NCI-H69 (cell line): ENCODE results near the gene SCMH1.
"Not testable (repeated sequence)": the region's sequence is repeated elsewhere in the genome, so short reads cannot be mapped to it uniquely, and the experiment has no call there.

Experiments used
- DNase-seq: peaks from one replicate; lab custom pipeline; 2025; lab: John Stamatoyannopoulos, UW

The SCMH1 gene

GRCh38 chr1:41249319-41249718 lies 7.2 kb upstream of the SCMH1 start:
- no peak for DNase-seq

DNA sequence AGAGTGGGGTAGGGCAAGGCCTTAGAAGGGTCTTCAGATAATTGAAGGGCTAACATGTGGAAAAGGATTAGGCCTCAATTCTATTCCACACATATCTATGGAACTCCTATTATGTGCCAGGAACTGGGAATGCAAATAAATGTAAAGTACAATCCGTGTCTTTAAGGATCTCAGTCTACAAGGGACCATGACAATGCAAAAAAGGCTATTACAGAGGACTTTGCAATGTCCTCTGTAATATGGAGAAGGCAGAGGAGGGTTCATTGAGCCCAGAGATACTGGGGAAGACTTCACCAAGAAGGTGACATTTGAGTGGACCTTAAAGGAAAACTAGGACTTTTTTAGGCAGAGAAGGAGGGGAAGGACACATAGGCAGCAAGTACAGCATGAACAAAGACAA lies 4.5 kb upstream of the SCMH1 start:
- DNase-seq: no peak

GRCh38 chr1:41245659-41246058 lies 3.6 kb upstream of the SCMH1 start:
- no peak for DNase-seq

GRCh38 chr1:41243079-41243385 lies 926 bp upstream of the SCMH1 start:
- peak; percentile 7 for DNase-seq

DNA sequence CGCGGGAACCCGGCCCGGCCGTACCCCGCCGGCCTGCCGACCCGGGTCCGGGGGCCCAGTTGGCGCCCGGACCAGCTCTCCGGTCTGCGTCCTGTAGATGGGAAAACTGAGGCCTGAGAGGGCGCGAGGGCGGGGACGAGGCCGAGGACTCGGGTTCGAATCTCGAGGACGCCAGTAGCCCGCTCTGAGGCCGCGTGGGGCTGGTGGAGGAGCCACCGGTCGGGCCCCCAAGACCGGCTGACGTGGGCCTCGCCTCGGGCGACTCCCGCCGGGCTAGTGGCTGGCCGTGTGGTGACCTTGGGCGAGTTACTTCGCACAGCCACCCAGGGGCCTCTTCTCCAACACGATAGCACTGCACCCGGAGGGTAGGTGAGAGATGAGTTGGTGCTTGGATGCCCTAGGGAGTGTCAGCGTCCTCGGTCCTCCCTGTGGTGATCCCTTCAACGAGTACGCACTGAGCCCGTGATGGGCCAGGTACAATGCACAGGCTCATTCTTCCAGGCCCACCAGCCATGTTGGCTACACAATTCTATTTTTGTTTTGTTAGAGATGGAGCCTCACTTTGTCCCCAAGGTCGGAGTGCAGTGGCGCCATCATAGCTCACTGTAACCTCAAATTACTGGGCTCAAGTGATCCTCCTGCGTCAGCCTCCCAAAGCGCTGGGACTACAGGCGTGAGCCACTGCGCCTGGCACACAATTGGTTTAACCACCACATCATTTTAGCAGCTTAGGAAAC lies 404 bp upstream of the SCMH1 start:
- peak; percentile 67 for DNase-seq

- peak; percentile 76 for DNase-seq
Observed at GRCh38 chr1:41241354-41241748, 755 bp downstream of the SCMH1 start.

DNA sequence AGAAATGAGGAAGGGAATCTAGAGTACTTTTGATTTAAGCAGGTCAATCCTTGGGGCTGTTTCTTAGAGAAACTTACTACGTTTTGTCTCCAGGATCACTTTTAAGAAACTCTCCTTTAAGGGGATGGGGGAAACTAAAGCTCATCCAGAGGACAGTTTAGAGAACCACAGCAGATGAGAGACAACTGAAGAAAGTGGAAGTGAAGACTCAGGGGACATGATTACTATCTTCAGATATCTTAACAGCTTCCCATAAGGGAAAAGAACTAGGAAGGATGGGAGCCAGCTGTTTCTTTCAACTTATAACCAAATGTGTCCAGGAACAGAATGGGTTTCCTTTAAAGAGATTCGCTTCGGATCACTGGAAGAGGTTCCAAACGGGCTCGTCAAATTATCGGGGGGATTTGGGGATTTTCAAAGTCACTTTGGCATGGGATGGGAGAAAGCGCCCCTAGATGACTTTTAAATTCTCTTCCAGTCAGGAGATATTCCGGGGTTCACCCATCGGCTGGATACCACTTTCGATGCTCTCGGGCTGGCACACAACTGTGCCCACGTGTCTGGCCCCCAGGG lies 1.2 kb downstream of the SCMH1 start:
- DNase-seq: peak; percentile 29

- peak; percentile 64 for DNase-seq
Observed at GRCh38 chr1:41239988-41240610, 2.0 kb downstream of the SCMH1 start.

DNA sequence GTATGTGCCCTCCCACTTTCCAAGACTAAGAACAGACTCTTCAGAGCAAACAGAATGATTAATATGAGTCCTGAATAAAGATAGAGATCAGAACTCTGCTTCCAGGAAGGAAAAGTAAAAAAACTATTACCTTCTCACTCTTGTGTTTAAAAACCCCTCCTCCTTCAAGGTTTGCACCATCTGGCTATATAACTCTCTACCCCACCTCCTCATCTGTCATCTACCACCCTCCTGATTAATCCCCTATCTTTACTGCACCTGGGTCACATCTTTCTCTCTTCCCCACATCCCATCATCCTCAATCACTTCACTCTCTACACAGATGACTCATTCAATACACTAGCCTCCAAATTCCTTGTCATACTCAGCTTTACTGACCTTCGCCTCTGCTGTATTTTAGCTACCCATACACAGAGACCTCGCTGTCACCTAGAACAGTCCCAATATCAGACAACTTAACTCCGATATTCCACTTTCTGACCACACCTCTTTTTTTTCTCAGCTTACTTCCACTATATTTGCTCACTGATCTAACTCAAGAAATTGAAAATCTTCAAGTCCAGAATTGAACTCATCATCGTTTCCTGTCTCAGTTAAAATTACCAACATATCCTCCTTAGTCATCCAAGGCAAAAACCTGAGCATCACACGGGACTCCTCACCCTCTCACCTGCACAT lies 3.7 kb downstream of the SCMH1 start:
- peak; percentile 81 for DNase-seq

- no peak for DNase-seq
Observed at GRCh38 chr1:41236781-41237180, 5.3 kb downstream of the SCMH1 start.

DNA sequence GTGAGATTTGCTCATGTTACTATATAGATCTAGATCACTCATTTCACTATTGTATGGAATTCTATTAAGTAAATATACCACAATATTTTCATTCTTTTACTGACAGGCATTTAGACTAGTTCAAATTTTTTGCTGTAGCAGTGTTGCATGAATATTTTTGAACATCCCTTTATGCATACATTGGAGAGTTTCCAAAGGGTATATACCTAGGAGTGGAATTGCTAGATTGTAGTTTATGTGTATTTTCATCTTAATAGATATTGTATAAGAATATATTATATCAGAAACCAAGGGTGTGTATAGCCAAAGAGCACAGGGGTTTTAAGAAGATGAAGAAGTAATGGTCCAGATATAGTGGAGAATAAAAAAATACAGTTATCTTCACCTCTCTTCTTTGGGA lies 6.2 kb downstream of the SCMH1 start:
- DNase-seq: no peak

GRCh38 chr1:41233708-41234107 lies 8.4 kb downstream of the SCMH1 start:
- DNase-seq: no peak

DNA sequence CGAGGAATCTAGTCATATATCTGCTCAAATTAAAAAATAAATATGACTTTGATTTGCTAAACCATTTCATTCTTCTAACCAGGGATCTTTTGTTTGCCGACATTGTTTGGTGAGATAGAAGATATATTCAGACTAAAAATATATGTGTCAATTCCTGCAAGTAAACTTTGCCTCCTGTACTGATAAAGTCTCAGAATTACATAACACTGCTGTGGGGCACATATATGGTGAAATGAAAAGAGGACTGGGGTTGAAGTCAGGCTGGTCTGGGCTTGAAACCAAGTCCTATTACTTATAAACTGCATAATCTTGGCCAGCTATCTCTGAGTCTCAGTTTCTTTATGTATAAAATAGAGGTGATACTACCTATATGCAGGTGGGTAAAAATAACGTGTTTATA lies 9.8 kb downstream of the SCMH1 start:
- DNase-seq: no peak

- no peak for DNase-seq
Observed at GRCh38 chr1:41230656-41231055, 11.4 kb downstream of the SCMH1 start.

DNA sequence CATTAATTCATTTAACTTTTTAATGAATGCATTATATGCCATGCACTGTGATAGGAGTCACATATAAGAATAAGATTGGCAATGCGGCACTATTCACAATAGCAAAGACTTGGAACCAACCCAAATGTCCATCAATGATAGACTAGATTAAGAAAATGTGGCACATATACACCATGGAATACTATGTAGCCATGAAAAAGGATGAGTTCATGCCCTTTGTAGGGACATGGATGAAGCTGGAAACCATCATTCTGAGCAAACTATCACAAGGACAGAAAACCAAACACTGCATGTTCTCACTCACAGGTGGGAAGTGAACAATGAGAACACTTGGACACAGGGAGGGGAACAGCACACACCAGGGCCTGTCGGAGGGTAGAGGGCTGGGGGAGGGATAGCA lies 12.9 kb downstream of the SCMH1 start:
- DNase-seq: not testable (repeated sequence)

DNA sequence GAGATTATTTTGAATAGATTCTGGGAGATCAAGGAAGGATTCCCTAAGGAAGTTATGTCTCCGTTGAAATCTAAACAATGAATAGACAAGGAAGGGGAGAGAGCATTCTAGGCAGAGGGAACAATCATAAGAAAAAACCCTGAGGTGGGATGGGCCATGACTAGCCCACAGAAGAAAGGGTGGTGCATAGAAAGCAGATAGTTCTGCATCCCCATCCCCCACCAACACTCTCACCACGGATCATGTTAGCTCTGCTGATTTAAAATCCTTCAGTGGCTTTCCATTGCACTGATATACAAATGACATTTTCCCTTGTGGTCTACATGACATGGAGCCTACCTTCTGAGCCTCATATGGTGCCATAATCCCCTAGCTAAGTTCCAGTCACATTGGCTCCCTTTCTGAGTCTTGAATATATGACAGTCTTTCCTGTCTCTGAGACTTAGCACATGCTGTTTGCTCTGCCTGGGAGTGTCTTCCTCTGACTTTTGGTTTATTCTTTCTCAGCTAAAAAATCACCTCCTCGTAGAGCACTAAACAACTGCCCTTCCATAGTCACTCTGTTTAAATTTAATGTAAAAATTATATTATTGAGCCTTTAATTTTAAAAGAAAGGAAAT lies 15.2 kb downstream of the SCMH1 start:
- DNase-seq: no peak

DNA sequence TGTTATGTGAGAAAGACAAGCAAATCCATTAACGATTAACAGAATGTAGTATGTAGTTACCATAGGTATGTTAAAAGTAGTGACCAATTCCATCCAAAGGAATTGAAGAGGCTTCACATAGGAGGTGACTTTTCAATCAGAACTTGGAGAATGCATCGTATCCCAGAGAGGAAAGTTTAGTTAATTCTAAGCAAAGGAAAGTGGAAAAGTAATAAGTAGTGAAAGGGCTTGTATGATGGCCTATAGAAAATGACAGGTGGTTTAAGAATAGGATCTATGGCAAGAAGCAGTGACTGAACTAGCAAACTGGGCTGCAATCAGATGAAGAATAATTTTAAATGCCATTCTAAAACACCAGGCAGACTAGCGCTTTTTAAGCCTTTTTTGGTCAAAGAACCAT lies 16.6 kb downstream of the SCMH1 start:
- DNase-seq: no peak

- DNase-seq: peak; percentile 57
Observed at GRCh38 chr1:41222496-41222895, 19.6 kb downstream of the SCMH1 start.

GRCh38 chr1:41221995-41222394 lies 20.1 kb downstream of the SCMH1 start:
- no peak for DNase-seq

DNA sequence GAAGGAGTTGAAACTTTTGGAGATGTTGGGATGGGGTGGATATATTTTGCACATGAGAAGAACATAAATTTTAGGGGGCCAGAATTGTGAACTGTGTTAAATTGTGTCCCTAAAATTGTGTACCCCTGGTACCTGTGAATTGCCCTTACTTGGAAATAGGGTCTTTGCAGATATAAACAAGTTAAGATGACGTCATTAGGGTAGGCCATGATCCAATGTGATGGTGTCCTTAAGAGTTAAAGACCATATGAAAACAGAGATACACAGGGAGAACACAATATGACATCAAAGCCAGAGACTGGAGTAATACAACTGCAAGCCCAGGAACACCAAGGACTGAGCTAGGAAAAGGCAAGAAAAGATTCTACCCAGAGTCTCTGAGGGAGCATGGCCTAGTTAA lies 24.0 kb downstream of the SCMH1 start:
- no peak for DNase-seq

DNA sequence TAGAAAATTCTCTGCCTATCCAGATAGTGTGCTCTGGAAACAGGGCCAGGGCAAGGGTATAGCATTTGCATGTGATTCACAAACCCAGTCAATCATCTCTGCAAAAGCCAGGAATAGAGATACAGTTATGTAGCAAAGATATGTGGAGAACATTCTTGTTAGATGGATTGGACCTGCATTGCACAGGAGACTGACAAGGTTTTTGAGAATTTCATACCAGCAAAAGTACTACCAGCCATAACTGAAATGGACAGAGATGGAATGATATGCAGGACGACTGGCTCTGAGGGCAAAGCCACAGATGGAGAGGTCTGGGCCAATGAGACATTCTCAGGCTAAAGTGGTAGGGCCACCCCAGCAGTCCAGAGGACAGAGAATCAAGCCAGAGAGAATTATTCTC lies 24.7 kb downstream of the SCMH1 start:
- no peak for DNase-seq

GRCh38 chr1:41215623-41216022 lies 26.5 kb downstream of the SCMH1 start:
- no peak for DNase-seq

- no peak for DNase-seq
Observed at GRCh38 chr1:41213341-41213740, 28.8 kb downstream of the SCMH1 start.
